KBM-7 (cell line): ENCODE data around the gene SIGLEC9.
A peak's percentile ranks its signal among the peaks of the same experiment; 100 is the strongest.

Experiments used
- DNase-seq: peaks from one replicate; pipeline ENCODE4 v3.0.0-alpha.2; 2015
- in situ Hi-C: fragments of 300-500 bp; cut with MboI; formaldehyde crosslinking; loops from 2 replicates; pipeline ENCODE4 v1.14.3; 2020; ENCODE audit warnings: low sequenced_read_pairs, low pct_unique_long_range_greater_than_20kb, mixed read lengths

The SIGLEC9 gene

DNA sequence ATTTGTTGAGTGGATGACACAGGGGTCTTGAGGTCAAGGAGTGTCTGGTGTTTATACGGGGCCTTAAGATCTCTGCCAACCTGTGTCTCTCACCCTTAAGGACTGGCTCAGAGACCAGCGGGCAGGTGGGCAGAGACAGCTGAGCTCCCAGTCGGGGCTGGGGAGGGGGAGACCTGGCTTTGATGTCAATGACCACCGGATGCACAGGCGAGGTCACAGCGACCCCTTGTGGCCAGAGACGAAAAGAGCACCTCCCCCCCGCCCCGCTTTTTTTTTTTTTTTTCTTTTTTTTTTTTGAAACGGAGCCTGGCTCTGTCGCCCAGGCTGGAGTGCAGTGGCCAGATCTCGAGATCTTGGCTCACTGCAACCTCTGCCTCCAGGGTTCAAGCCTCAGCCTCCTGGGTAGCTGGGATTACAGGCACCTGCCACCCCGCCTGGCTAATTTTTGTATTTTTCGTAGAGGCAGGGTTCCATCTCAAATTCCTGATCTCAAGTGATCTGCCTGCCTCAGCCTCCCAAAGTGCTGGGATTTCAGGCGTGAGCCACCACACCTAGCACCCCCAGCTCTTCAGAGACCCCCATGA is 29.9 kb upstream of the SIGLEC9 start:
- in situ Hi-C loops = no loop called here
- peak; percentile 48 for DNase-seq

DNA sequence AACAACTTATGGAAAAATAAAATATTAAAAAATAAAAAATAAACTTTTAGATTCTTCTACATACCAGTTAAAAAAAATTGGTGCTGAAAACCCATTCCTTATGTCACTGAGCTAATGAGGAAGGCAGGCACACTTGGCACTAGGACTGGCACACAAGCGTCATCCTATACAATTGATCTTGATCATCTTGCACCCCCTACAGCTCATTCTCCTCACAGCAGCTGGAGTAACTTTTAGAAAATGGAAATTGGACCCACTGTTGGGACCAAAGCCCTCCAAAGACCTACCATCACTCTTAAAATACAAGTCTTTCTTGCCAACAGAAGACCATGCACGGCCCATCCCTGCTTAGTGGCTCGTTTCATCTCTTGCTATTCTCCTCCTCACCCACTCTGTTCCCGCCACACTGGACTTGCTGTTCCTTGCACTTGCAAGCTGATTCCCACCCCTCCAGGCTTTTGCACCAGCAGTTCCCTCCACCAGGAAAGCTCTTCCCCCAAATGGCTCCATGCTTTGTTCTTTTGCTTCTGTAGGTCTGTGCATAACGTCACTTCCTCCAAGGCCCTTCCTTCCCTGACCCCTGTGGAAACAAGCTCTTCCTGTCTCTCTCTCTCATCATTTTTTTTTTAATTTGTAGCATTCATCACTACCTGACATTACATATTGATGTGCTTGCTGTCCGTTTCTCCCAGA is 28.1 kb upstream of the SIGLEC9 start:
- DNase-seq = peak; percentile 25
- in situ Hi-C loops = no loop called here

DNA sequence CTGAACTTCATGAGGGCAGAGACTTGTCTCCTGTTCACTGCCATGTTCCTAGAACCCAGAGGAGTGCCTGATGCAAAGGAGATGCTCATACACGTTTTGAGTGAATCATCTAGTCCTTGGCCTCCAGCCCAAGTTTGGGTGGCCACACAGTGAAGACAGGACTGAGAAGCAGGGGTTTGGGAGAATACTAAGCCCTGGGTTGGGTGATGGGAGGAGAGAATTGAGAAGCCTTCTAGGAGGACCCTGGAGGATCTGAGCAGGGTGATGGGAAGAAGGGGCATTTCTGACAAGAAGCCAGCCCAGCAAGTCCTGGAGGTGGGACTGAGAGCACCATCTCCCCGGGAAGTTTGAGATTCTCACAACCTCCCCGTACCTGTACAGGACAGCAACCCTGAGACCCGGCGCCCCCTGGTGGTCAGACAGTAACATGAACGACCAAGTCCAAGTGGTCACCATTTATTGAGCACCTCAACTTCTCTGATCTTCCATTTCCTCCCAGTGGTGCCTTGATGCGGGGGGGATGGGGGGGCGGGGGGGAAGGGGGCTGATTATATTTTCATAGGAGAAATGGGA is 27.5 kb upstream of the SIGLEC9 start:
- in situ Hi-C loops = no loop called here
- DNase-seq = peak; percentile 26

DNA sequence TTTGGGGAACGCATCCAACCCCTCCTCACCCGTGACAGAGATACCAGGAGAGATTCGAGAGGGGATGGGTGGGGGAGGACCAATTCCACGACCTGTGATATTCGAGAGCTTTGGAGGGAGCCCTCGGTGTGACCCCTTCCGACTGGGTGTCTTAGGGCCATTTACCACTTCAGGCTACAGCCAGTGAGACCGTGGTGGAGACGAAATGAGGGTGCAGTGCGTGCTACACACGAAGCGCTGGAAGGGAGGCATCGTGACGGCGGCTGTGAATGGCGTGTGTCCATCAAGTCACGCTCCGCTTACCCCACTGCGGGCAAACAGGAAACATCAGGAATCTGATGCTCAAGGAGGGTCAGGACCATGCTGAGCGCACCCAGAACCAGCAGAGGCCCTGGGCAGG is 26.9 kb upstream of the SIGLEC9 start:
- in situ Hi-C loops = no loop called here
- no peak for DNase-seq

DNA sequence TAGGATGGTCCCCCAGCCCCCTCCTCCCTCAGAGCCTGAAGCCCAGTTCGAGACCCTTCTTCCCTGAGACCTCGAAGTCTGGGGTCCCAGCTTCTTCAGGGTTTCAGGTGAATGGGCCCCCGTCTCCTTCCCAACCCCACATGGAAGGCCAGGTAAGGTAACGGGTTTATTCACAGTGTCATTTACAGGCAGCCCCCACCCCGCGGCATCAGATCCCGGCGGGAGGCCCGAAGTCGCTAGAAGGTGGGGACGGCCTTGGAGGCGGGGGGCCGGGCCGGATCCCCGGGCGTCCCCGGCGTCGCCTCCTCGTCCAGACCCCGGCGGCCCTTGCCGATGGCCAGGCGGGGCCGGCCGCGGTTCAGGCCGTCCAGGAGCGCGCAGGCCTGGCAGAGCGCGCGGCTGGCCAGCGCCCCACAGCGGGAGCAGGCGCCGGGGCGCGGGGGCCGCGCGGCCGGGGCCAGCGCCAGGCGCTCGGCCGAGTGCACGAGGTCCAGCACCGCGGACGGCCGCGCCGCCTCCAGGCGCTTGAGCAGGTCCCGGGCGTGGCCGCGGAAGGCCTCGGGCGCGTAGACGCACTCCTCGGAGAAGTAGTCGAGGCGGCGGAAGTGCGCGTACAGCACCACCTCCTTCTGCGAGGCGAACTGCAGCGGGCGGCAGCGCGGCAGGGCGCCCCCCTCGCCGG is 26.2 kb upstream of the SIGLEC9 start:
- in situ Hi-C loops = no loop called here
- no peak for DNase-seq

DNA sequence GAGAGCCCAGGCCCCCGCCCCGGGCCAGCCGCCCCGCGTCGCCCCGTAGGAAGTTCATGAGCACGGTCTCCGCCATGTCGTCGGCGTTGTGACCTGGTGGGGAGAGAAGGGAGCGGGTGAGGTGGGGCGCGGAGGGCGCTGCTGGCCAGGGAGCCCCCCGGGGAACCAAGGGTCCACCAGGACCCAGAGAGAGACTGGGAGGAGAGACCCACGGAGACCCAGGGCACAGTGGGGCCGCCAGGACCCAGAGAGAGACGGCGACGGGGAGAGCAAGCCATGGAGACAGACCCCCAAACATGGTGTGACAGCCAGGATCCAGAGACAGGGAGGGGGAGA is 25.7 kb upstream of the SIGLEC9 start:
- in situ Hi-C loops = no loop called here
- DNase-seq = no peak

DNA sequence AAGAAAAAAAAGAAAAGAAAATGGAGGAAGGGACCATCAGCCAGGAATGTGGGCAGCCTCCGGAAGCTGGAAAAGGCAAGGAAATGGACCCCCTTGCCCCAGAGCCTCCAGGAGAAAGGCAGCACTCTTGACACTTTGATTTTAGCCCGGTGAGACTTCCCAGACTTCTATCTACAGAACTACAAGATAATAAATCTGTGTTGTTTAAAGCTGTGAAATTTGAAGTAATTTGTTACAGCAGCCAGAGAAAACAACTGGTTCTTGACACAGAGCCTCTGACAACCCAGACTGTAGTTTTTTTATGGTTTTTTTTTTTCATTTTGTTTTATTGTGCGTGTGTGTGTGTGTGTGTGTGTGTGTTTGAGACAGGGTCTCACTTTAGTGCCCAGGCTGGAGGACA is 24.1 kb upstream of the SIGLEC9 start:
- in situ Hi-C loops = no loop called here
- no peak for DNase-seq

DNA sequence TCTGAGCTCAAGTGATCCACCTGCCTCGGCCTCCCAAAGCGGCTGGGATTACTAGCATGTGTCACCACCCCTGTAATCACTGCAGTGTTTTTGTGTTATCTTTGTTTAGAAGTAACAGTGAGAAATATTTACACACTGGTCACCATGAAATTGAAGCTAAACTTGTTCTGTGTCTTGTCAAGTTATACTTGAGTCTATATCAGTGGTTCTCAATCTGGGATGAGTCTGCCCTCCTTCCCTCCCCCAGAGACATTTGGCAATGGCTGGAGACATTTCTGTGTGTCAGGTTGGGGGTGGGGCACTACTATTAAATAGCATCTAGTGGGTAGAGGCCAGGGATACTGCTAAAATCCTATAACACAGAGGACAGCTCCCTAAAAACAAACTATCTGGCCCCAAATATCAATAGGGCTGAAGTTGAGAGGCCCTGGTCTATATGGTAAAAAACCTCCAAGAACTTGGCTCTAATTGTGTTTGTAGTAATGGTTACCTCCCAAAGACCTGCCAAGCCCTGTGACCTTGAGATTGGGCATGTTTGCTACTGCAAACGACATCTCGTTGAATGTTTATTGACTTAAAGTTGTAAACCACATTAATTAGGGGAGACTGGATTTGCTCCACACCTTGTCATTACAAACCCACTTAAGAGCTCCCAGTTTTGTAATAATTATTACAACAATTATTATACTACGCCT is 23.4 kb upstream of the SIGLEC9 start:
- DNase-seq = no peak
- in situ Hi-C loops = no loop called here

DNA sequence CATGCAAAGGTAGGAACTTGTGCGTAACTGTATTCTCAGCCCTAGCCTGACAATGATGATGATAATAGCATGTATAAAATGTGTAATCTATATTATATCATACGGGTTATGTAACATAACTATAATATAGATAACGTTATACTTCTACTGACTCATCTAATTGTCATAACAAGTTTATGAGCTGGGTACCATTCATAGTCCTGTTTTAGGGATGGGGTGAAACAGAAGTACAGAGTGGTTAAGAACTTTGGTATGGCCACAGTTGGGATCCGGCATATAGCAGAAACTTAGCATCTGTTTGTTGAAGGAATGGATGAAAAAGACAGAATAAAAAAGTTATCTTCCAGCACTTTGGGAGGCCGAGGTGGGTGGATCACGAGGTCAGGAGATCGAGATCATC is 21.7 kb upstream of the SIGLEC9 start:
- DNase-seq = no peak
- in situ Hi-C loops = no loop called here

DNA sequence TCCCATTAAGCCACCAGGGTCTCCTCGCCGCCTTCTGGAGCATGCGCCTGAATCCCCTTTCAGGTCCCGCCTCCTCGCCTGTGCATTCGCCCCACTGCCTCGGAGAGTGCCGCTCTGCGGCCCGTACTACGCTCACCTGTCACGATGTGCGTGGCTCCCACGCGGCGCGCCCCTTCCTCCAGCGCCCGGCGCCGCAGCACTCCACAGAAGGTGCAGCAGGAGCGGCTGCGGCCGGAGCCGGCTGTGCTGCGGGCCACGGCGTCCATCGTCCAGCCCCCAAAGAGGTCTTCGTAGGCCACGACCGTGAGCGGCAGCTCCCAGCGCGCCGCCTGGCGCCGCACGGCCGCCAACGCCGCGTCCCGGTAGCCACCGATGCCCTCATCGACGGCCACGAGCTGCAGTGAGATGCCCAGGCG is 20.8 kb upstream of the SIGLEC9 start:
- in situ Hi-C loops = no loop called here
- DNase-seq = no peak

DNA sequence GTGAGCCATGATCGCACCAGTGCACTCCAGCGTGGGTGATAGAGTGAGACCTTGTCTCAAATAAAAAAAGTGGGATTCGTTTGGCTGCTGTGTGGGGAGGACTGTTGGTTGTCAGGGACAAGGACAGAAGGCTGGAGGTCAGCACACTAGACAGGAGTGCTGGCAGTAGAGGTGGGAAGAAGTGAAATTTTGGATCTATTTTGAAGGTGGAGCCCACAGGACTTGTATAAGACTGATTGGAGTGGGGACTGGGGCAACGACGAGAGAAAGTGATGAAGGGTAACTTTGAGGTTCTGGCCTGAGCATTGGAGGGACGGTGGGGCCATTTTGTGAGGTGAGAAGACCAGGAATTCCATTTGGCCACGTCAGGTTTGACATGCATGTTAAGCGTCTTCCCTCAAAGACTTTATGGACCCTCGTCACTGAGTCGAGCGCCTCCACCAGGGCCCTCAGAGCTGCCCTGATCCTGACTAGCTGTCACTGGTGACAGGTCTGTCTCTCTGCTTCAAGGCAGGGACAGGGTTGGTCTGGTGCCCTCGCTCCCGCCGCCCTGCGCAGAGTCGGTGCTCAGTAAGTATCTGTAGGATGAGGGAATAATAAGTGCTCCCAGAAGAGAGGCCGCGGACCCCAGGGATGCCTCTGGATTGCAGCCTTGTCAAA is 17.2 kb upstream of the SIGLEC9 start:
- DNase-seq = no peak
- in situ Hi-C loops = no loop called here

DNA sequence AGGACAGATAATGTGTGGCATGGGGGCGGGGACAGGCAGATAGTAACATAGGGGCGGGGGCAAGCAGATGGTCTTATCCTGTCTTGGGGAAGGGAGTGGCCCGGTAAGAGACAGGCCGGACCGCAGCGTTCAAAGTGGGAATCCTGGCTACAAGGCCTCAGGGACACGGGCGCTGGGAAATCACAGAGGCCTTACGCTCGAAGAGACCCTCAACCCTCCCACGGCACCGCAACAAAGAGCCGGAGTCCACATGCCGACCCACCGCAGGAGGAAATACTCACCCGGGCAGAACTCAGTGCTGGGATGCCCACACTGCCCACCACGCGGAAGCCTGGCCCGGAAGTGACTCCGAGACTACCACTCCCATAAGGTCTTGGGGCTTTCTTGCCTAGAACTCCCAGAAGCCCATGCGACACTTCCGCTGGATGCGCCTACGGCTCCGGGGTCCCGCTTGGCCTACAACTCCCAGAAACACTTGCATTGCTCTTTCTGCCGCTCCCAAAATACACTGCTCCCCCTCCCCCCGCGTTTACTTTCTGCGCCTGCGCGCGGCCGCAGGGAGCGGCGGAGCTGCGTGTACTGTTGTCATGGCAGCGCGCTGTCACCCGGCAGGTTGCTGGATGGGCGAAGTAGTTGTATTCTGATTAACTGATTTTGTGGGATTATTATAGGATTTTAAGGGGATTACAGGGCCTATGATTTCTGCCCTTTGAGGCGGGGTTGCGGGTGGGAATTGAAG is 16.5 kb upstream of the SIGLEC9 start, which contains the start of gene CTU1:
Gene CTU1, minus strand, starts transcription at position 344 of the 739 bp plus-strand sequence. CDS start 3,840 bp downstream, outside the sequence.
- peak; percentile 100 for DNase-seq
- in situ Hi-C loops = no loop called here

DNA sequence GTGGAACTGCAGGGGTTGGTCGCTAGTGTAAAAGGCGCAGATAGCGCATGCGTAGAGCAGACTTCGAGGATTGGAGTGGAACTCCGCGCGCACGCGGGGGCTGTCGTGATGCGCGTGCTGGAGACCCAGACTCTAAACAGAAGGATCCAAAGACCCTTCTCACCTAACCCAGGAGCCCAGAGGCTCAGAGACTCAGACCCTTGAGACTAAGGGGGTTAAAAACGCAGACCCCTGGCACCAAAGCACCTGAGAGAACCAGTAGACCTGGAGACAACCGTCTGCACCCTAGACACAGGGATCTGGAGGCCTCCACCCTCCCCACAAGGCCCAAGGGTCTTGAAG is 15.9 kb upstream of the SIGLEC9 start:
- in situ Hi-C loops = no loop called here
- DNase-seq = no peak

DNA sequence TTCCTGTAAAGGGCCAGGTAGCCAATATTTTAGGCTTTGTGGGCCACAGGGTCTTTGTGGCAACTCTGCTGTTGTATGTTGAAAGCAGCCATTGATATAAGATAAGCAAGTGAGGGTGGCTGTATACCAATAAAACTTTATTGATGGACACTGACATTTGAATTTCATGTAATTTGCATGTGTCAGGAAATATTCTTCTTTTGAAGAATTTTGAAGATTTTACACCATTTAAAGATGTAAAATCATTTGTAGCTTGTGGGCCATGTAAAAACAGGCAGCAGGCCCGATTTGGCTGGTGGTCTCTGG is 14.1 kb upstream of the SIGLEC9 start:
- DNase-seq = no peak
- in situ Hi-C loops = no loop called here

DNA sequence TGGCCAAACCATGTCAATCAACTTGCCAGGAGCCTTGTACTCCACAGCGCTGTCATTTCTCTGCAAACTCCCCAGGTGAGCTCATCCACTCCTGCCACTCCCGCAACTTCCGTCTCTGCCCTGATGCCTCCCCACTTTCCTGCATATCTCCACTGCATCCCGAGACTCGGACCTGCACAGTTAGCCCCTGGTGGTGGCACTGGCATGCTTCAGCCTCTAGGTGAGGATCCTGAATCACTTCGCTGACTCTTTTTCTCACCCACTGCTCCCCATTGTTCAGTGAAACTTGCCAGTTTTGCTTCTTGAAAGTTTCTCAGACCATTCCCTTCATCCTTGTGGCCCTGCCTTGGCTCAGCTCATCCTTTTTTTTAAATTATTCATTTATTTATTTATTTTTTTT is 13.1 kb upstream of the SIGLEC9 start:
- DNase-seq = no peak
- in situ Hi-C loops = no loop called here

DNA sequence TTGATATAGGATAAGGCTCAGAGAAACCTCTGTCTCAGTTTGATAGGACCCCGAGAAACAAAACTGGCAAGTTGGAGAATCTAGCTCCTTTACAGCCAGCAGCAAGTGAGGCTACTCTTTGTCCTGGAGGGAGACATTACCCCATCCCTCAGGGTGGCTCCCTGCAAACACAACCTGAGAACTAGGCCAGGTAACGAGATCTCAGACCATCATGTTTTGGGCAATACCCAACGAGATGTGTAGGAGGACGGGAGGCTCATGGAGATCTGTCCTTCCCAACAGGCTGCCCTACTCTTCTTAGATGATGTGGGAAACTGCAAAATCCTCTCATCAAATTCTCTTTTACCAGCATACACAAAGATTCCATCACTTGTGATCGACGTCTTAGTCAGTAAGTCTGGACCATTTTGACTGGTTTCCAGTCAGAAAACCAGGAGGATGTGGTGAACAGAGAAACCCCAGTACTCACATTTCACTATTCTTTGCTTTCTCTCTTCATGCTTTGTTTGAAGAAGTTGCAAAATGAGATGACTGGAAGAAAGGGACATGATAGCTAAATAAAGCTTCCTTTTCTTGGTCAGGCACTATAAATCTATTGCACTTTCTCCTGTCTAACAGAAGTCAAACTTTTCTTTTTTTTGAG is 10.5 kb upstream of the SIGLEC9 start:
- DNase-seq = no peak
- in situ Hi-C loops = no loop called here

DNA sequence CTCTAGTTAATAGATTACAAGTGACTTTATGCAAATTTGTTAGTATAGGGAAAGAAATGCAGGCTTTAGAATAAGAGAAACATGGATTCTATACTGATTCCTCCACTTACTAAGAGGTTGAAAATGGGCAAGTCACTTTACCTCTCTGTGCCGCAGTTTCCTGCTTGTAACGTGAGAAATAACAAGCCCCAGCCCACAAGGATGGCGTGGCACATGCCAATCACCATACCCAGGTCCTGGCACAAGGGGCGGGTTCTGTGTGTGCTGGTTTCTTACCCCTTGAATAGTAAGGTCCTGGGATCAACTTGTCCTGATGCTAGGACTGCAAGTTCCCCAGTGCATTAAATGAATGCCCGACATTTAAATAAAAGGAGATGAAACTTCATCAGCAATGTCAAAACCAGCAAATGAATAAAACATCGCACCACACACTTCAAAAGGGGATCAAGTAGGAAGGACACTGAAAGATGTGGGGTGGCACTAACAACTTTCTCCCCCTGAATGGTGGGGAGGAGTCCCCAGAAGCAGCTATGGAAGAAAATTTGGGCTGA is 7.9 kb upstream of the SIGLEC9 start:
- no peak for DNase-seq

DNA sequence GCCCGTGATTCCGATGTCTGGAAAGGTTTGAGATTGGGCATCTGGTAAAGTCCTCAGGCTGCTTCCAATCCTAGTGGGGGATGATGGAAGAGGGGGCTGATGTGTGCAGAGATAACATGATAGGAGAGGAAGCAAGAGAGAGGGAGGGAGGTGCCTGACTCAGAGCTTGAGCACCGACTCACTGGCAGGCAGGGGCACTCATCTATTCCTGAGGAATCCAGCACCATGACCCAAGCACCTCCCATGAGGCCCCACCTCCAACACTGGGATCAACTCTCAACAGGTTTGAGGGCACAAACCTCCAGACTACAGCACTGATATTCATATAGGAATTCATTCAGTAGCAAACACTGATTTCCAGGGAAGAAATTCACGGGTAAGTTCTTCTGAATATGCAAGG is 5.6 kb upstream of the SIGLEC9 start:
- no peak for DNase-seq
- in situ Hi-C loops = no loop called here

More for the DNA sequence above, 7.9 kb upstream of the SIGLEC9 start:
- in situ Hi-C loops = no loop called here
